GM20431 (cell line): ENCODE measurements around the gene SAT1.
"Not testable (repeated sequence)": the region's sequence is repeated elsewhere in the genome, so short reads cannot be mapped to it uniquely, and the experiment has no call there.

Experiments used
- in situ Hi-C: fragments of 300-500 bp; cut with MseI, MboI; formaldehyde crosslinking; loops from one replicate; pipeline ENCODE4 v1.15.0; 2020; ENCODE audit warnings: low sequenced_read_pairs; ENCODE audit not compliant: unreplicated experiment

Gene SAT1

DNA sequence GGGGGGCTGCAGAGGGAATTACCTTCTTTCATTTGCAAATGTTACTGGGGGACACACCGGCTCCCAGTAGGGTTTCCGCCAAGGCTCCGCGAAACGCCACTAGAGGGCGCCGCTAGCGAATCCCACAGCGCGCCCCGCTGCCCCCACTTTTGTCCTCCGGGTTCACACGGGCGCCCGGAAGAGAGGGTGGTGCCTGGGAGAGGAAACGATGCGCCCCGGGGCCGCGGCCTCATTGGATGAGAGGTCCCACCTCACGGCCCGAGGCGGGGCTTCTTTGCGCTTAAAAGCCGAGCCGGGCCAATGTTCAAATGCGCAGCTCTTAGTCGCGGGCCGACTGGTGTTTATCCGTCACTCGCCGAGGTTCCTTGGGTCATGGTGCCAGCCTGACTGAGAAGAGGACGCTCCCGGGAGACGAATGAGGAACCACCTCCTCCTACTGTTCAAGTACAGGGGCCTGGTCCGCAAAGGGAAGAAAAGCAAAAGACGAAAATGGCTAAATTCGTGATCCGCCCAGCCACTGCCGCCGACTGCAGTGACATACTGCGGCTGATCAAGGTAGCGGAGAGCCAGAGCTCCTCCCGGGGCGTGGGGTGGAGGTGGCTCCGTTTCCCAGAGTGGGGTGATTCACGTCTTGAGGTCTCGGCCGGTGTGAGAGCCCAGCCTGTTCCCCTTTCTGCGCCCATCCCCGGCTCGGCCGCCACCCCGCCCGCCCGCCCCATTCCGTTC lies at the start of gene SAT1:
Gene SAT1 (plus strand): TSS at position 311 of the 726 bp plus-strand sequence. CDS start 179 bp downstream, at position 490.
- in situ Hi-C loops, result no loop called here

DNA sequence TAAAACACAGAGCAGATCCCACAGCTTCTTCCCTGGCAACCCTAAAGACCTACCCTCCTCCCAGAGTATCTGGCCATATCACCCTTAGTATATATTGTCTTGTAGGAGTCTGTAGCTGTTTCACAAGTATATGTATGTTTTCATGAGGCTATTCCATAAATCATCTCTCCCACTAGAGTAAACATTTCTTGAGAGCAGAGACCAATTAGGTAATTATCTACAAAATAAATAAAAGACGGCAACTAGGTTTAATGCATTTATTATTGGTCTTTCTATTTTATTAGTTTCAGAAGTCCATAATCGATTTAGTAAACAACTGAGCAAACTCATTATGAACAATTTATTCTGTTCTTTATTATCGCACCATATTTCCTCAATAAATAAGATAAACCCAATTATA lies 46.9 kb upstream of the SAT1 start:
- in situ Hi-C loops, result no loop called here

DNA sequence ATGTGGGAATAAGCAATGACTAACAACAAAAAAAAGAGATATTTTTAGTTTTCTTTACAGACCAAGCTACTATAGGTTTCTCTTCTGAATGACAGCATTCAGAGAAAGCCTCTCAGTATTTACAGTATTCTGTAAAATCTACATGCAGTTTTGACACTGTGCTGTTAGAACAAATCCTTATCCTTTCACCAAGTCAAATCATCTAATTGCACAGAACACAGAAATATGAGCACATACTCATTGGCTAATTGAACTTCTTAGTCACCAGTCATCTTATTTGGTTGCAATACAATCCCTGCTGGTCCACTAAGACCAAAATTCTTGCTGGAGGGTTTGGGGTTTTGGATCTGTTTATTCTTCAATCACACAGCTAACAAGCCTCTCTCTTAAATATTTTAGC lies 45.6 kb upstream of the SAT1 start:
- in situ Hi-C loops, result no loop called here

DNA sequence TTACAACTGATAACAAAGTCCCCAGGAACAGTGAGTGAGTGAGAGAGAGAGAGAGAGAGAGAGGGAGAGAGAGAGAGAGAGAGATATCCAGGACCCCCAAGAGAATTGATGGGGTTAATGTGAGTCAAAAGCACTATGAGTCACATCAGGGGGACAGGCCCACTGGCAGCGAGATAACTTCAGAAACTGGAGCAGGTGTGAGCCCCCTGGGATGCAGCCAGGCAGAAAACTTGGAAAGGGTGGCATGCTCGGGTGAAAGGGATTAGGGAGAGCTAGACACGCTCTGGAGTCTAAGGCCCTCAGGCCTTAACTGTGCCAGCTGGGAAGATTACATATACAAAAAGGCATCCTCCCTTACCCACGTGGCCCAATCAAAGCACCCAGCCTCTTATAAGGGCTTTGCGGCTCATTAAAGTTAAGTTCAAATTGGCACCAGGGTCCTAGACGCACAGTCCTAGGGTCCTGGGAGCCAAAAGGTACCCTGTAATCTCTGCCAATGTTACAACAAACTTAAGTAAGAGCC lies 40.7 kb upstream of the SAT1 start:
- in situ Hi-C loops, result no loop called here

DNA sequence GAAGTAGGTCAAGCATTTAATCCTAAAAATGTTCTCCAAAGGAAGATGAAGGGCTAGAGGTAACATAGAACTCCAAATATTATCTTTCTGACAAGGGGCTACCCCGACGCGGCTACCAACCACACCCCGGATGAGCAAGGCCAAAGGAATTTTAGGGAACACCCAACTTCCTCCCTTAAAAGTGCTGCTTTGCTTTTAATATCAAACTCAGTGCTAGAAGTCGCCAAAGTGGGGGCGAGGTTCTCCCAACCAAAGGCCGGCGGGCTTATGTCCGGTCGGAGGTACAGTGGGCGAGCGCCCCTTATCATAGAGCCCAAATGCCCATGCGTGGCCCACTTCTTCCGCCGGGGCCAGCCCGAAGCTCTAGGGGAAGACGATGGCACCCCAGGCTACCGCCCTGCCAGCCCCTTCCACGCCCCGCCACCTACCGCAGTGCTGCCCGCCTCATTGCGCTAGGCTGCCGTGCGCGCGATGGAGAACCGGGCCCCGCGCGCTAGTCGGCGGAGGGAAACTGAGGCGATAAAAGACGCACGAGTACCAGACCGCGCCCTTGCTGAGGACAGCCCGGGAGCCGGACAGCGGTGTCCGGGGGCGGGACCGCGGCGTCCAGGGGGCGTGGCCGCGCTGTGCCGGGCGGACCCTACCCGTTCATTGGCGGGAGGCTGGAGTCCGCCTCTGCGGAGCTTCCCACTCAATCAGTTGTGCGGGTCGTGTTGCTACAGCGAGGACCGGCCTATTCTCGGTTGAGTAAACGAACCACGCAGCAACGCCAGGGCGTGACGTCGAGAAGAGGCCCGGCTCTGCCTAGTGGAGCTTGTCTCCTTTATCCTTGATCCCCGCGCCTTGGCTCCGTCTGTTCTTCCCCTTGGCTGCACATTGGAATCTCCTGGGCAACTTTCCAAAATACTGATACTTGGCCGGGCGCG lies 40.0 kb upstream of the SAT1 start, which contains the start of gene ACOT9:
Gene ACOT9 (minus strand): TSS at position 580 of the 926 bp plus-strand sequence. CDS start 132 bp downstream, at position 448.
- in situ Hi-C loops, result no loop called here

DNA sequence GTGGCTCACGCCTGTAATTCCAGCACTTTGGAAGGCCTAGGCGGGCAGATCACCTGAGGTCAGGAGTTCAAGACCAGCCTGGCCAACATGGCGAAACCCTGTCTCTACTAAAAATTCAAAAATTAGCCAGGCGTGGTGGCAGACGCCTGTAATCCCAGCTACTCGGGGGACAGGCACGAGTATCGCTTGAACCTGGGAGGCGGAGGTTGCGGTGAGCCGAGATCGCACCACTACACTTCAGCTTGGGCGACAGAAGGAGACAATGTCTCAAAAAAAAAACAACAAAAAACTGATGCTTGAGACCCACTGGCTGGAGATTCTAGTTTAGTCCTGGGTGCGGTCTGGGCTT lies 39.4 kb upstream of the SAT1 start:
- in situ Hi-C loops, result not testable (repeated sequence)

DNA sequence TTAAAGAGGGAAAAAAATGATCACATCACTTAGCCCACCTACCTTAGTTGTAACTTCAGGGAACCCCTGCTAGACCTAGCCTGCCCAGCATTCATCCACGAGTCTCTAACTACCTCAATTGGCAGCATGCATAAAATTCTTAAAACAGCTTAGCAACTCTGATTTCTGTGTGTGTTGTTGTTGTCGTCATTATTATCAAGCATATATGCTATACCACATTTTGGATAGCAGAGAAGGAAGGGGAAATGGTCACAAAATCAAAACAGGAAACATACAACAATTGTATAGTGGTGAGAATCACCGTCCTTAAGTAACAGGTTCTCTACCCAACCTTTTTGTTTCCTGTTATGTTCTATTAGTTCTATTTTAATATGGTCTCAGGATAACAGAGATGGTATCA lies 37.2 kb upstream of the SAT1 start:
- in situ Hi-C loops, result no loop called here

DNA sequence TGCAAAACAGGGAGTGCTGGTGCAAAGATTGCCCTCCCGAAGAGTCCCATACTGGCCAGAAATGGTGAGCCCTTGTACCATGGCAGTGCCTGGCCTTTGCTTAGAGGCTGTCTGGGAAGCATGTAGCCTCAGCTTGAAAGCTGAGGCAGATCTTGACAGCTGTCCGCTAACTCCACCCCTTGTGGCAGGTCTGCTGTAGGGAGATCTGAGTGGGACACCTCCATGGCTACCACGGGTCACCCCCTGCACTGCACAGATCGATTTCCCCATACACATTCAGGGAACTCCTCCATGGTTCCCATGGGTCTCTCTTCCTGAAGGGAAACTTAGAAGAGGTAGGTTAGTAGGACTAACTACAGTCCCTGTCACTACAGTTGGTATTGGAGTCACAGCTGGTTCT lies 33.8 kb upstream of the SAT1 start:
- in situ Hi-C loops, result no loop called here

DNA sequence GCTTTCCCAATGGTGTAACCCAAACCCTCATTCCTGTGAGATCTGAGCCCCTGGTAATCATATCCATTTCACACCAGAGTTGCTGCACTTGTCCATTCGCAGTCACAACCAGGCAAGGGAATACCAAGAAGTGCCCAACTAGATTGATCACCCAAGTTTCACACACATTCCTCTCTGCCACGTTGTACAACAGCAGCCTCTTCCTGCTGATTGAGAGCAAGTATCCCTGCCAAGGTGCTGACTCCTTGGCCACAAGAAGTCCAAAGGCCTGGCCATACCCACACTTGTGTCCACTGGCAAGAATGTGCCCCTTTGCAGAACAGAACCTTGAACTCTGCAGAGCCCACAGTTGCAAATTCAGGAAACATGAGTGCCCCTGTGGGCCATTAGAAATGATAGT lies 33.4 kb upstream of the SAT1 start:
- in situ Hi-C loops, result no loop called here

DNA sequence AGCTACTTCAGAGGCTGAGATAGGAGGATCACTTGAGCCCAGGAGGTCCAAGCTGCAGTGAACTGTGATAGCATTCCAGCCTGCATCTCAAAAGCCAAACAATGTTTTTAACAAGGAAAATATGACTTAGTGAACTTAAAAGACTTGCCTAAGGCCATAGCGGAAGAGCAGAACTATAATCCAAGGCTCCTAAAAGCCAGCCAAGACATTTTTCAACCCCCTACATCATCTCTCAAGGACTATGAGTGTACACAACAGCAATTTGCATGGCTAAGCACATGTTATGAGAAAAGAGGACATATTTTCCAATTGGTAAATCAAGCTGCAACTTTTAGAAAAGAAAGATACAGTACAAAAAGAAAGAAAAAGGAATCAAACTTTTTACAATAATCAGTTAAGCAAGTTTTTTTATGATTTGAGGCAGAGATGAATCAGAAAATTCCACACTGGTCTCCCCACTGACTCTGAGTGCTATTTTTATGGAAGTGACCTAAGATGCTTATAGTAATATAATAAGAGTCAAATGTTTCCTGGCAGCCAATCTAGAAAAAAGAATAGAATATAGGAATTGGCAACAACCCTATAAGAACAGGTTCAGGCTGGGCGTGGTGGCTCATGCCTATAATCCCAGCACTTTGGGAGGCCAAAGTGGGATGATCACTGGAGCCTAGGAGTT lies 30.1 kb upstream of the SAT1 start:
- in situ Hi-C loops, result no loop called here

DNA sequence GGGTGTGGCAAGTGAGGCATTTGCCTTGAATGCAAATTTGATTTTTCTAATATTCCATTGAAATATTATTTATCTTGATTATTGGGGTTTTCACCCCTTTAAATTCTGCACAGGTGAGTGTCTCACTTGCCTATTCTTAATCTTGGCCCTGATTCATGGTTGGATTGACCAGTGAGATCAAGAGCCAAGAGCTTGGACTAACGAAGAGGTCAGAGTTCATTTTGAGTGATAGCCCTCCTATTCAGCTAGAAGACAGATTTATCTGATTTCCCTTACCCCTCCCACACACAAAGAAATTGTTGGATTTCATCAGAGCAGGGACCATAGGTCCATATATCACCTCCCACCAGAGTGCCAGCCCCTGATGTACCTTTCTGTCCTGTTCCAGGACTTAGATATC lies 28.3 kb upstream of the SAT1 start:
- in situ Hi-C loops, result no loop called here

DNA sequence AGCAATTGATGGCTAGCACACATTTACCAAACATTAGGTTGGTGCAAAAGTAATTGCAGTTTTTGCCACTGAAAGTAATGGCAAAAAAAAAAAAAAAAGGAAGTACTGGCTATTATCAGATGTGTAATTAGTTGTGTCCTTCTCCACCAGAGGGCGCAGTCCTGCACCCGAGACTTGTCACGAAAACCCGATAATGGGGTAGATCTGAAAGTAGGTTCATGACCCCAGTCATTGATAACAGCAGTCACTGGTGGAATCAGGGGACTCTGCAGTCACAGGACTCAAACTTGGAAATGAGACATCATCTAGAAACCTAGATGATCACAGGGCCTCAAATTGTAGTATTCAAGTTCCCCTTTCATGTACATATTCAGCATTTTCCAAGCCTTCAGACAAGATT lies 26.8 kb upstream of the SAT1 start:
- in situ Hi-C loops, result no loop called here

DNA sequence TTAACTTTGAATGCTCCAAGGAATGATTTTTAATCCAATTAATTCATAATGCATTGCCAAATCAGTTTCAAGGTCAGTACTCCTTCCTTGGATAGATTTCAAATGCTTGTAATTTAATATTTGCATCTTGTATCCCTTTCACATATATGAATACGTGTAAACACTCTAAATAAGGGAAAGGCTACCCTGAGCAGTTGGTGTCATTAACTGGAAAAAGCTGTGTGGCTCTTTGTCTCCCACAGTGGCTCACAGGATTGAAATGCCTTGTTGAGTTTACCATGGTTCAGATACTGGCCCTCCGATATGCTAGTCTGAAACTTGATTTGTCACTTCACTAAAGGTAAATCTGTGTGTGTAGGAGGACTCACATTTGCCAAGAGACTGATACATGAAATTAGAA lies 23.2 kb upstream of the SAT1 start:
- in situ Hi-C loops, result no loop called here

DNA sequence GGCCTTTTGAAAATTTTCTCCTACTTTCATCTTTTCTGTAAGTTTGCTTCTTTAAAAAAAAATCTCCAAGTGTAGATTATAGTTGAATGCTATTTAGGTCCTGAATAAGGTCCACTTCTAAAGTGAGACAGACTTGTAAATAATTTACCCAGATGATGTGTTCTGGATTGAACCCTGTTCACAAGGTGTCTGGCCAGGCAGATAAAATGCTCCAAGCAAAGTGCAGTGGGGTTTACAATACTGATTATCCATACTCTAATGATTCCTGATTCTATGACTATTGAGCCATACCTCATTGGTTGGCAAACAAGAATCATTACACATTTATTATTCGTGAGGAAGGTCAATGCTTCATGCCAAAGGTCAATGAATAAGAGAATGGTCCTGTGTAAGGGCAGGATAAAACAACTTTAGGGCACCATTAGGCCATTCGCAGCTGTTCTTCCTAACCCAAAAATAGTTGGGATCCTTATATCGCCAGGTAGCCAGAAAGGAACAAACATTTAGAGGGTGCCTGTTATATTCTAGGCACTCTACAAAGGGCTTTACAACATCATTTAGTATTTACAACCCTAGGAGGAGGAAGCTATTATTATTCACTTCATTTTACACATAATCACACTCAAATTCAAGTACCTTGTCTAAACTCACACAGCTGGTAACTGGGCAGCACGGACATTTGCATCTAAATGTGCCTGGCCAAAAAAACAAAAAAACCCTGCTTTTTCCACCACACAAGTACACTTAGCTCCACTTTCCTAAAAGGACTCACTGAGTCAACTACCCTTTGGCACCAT lies 18.6 kb upstream of the SAT1 start:
- in situ Hi-C loops, result no loop called here

DNA sequence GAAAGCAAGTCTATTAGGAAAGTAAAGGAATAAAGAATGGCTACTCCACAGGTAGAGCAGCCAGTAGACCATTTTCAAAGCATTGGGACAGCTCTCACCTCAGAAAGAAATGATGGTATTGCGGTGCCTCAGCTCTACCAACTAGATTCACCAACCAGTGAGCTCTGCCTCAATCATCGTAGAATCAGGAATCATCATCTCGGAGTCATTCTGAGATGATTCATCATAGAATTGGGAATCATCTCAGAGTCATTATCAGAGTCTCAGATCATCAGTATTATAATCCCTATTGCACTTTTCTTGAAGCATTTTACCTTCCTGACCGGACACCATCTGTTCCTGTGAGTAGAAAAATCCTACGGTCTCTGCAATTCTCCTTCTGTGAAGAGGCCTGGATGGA lies 17.5 kb upstream of the SAT1 start:
- in situ Hi-C loops, result no loop called here

DNA sequence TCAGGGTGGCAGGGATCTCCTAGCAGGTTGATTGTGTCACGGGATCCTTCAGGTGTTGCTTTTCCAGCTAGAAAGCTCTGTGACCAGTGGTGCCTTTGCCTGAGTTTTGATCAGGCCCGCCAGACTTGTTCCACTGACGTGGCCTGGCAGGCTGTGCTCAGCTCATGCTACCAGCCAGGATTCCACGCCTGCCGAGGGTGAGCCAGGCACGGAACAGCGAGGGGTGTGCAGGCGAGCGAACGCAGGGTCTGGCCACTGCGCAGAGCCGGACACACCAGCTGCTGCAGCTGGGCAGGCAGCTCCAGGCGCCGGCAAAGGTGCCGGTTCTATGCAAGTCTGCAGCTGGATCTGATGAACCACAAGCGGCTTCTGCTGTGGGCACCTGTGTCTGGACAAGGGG lies 17.1 kb upstream of the SAT1 start:
- in situ Hi-C loops, result no loop called here

DNA sequence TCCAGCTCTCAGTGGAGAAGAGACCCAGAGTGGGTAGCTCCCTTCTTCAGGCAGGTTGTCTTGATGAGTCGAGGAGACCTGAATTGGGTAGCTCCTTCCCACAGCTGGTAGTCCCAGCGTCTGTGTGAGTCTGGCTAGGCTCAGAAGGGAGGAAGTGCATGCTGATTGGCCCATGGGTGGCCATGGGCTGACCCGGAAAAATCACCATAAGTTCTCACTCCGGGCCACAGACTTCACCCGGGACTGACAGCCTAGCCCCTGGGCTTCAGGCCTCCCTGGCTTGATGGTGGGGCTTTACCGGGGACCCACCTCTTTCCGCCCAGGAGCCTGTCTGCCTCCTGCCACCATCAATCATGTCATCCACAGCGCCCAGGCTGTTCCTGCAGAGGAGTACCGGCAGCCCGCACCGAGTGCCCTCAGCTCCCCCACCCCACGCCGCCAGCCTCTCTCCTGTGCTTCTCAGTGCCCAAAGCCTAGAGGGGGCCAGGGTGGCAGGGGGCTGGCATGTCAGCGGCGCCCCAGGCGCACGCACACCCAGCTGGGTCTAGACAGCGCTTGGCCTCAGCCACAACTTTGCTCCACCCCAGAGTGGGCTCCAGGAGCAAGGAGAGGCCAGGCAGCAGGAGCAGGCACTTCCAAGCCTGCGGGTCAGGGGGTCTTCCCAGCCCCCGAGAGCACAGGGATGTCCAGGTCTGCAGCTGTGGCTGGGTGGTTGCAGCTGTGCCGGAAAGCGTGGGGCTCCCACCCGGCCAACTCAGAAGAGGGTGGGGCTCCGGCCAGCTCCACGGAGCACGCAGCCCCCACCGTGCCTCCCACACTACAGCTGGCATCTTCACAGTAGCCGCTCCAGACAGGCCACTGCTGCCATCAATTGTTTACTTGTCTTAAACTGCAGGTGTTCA lies 16.1 kb upstream of the SAT1 start:
- in situ Hi-C loops, result no loop called here

DNA sequence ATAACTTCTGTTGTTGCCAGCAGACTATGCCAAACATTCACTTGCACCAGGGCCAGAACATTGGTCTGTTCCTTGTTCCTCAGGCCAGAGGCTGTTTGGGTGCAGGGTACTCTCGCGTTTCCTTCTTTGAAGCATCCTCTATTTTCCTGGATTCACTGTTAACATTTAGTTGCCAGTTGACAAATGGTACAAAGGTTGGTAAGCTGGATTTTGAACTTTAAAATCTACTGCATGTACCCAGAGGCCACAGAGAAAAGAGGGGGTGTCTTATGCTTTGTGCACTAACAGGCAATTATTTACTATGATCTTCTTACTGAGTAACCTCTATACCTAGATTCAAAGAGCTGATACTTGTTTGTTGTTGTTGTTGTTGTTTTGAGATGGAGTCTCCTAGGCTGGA lies 12.8 kb upstream of the SAT1 start:
- in situ Hi-C loops, result no loop called here

DNA sequence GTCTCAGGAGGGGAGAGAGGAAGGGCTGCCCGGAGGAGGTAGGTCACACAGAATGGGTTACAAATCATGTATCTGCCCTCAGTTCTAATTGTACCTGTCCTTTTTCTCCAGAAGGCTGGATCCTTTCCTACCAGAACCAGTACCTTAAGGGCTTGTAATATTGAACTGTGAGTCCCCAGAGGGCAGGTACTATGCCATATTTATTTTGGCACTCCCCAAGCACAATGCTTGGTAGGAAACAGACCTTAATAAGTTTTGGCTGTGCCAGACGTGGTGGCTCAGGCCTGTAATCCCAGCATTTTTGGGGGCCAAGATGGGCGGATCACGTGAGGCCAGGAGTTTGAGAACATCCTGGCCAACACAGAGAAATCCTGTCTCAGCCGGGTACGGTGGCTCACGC lies 11.9 kb upstream of the SAT1 start:
- in situ Hi-C loops, result not testable (repeated sequence)
